ENCODE results near the gene GPRC5A.

DNA sequence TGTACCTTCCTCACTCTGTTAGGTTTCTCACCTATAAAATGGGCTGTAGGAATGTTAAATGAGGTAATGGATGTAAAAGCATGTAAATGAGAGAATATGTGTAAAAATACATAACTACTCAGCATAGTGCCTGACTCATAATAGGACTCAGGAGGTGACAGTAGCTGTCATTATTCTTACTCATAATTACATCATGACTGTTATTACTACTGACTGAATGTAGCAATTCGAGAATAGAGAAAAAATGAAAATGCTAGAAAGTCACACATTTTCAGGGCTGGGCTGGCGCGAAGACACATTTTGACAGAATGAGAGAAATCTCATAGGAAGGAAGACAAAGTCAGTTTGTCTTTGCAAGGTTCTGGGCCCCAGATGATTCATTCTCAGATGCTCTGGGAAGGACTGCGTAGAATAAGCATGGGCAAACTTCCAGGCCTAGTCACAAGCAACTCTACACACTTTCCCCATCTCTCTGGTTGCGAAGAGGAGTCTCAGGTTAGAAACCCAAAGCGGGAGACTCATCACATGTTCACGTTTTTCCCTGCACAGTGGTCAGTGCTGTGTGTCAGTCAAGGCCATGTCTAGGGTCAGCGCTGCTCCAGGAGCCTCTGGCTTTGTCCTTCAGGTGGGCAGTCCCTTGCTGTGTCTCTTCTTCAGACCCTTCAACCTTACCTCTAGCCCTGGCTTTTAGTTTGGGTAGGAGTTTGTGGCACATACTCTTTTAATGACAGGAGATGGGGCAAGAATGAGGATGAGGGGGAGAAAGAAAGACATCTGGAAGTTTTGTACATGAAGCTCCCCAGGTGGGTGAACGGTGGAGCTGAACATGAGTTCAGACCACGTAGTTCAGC, 8.4 kb downstream of the GPRC5A start:
- TF ChIP-seq, protein P1, sequence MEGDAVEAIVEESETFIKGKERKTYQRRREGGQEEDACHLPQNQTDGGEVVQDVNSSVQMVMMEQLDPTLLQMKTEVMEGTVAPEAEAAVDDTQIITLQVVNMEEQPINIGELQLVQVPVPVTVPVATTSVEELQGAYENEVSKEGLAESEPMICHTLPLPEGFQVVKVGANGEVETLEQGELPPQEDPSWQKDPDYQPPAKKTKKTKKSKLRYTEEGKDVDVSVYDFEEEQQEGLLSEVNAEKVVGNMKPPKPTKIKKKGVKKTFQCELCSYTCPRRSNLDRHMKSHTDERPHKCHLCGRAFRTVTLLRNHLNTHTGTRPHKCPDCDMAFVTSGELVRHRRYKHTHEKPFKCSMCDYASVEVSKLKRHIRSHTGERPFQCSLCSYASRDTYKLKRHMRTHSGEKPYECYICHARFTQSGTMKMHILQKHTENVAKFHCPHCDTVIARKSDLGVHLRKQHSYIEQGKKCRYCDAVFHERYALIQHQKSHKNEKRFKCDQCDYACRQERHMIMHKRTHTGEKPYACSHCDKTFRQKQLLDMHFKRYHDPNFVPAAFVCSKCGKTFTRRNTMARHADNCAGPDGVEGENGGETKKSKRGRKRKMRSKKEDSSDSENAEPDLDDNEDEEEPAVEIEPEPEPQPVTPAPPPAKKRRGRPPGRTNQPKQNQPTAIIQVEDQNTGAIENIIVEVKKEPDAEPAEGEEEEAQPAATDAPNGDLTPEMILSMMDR (tag by site-specific recombination; IDR thresholded peaks at IDR 0.05) = no peak
- no peak for TF ChIP-seq ZNF626 (tag by site-specific recombination; IDR thresholded peaks at IDR 0.05)

Measured in HEK293 (cell line).